GM12874 (cell line): ENCODE data around the gene PTPRB.

ENCODE experiments used
- TF ChIP-seq, protein P1 (sequence below): IDR thresholded peaks from 2 replicates; pipeline ENCODE4 v1.5.1; 2011; ENCODE audit warnings: low read depth, mild to moderate bottlenecking, control low read depth, low read length, moderate library complexity; ENCODE audit not compliant: insufficient read depth

Gene PTPRB

DNA sequence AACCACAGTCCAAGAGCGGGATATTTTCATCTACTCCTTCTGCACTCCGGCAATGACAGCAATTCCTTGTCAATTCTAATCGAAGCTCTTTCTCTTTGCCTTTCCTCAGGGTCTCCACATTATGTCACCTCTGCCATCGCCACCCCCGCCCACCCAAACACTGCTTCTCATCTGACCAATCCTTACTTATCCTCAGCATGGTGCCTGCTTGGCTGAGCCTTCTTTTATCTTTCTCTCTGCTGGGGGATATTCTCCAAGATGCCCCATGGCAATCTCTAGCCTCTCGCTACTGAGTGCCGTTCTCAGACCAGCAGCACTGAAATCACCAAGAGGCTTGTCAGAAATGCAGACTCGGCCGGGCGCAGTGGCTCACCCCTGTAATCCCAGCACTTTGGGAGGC lies 100.6 kb downstream of the PTPRB start:
- TF ChIP-seq, protein P1, sequence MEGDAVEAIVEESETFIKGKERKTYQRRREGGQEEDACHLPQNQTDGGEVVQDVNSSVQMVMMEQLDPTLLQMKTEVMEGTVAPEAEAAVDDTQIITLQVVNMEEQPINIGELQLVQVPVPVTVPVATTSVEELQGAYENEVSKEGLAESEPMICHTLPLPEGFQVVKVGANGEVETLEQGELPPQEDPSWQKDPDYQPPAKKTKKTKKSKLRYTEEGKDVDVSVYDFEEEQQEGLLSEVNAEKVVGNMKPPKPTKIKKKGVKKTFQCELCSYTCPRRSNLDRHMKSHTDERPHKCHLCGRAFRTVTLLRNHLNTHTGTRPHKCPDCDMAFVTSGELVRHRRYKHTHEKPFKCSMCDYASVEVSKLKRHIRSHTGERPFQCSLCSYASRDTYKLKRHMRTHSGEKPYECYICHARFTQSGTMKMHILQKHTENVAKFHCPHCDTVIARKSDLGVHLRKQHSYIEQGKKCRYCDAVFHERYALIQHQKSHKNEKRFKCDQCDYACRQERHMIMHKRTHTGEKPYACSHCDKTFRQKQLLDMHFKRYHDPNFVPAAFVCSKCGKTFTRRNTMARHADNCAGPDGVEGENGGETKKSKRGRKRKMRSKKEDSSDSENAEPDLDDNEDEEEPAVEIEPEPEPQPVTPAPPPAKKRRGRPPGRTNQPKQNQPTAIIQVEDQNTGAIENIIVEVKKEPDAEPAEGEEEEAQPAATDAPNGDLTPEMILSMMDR = no peak

- TF ChIP-seq, protein P1 = no peak
These were observed 101.3 kb downstream of the PTPRB start for GRCh38 chr12:70535896-70536374.

GRCh38 chr12:70534466-70534865 lies 102.8 kb downstream of the PTPRB start:
- TF ChIP-seq, protein P1 = no peak

GRCh38 chr12:70529647-70530046 lies 107.6 kb downstream of the PTPRB start:
- TF ChIP-seq, protein P1 = no peak

- TF ChIP-seq, protein P1 = no peak
These were observed 116.4 kb downstream of the PTPRB start for GRCh38 chr12:70520847-70521246.

DNA sequence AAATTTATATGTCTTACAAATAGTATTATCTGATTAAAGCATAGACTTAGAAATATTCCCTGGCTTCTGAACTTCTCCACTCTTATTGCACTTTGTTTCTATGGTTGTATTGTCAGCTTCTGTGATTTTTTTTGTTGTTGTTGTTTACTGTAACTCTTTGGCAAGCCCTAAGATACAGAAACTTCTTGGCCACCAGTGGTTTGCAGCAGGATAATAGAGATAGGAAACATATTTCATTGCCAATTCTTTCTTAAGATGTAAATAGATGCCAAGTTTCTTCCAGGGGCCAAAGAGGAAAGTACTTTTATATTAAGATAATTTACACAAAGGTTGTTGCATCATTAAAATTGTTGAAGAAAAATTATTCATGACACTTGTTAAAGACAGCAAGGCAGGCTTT lies 123.8 kb downstream of the PTPRB start:
- TF ChIP-seq, protein P1 = no peak

DNA sequence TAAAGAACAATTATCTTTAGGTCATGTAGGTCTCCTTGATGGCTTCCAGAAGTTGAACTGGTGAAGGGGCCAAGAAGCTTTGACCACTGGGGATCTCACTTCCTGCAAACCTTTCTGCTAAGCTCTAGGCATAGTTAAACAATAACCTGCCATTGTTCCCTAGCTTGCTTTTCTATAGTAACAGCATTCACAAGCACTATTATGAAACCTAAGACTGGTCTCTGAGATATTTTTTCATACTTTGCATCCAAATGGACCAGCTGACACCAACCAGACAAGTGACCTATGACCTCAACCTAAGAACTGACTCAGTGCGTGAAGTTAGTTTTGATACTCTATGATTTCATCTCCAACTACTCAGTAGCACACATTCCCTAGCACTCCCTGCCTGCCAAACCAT lies 129.1 kb downstream of the PTPRB start:
- TF ChIP-seq, protein P1 = no peak
